ENCODE measurements around the gene CEP85. TPM values are rescaled to one million over a fixed set of nuclear protein-coding genes. Genes with fewer than 3 reads are reported as not detected.
A peak's percentile ranks its signal among the peaks of the same experiment; 100 is the strongest.
"Not testable (repeated sequence)": the region's sequence is repeated elsewhere in the genome, so short reads cannot be mapped to it uniquely, and the experiment has no call there.

The CEP85 gene
- total RNA-seq, 1 experiment from 2014 or later: 11.1 TPM

GRCh38 chr1:26306290-26307229 is 72.6 kb downstream of the CEP85 start, which contains the start of gene UBXN11:
Gene UBXN11 (minus strand): TSS chr1:26306636. CDS start chr1:26302883, 3,753 bp downstream.
- CTCF ChIA-PET: interaction anchor here (0.8 to 2.0 kb wide), 7 partner anchors 14 to 111 kb away, joined by 3 to 12 read pairs (median 5); partner anchors contain the start of gene CEP85
- POLR2A ChIA-PET: interaction anchor here (0.8 to 3.2 kb wide), 9 partner anchors 8 to 128 kb away, joined by 3 to 15 read pairs (median 4); partner anchors contain the start of gene SH3BGRL3
- Mint-ChIP-seq H3K9me3 (ENCODE audit: unreplicated experiment) (no peaks in the 10 kb centered on the region), H3K27me3 (ENCODE audit: insufficient read depth, unreplicated experiment) (no peaks in the 10 kb centered on the region), H3K4me1 (ENCODE audit: insufficient read depth, unreplicated experiment) (peaks cover 11% of the 10 kb centered on the region), H3K36me3 (ENCODE audit: insufficient read depth, unreplicated experiment) (peaks cover 6% of the 10 kb centered on the region), H3K4me3 (ENCODE audit: unreplicated experiment) (peak within 1 kb of the TSS; percentile 92), H3K27ac (ENCODE audit: low read depth, unreplicated experiment) (peak within 1 kb of the TSS; percentile 97)
- intact Hi-C loops (cut with micrococcal nuclease): loop anchor here (2.0 kb wide), 1 partner anchor 28 kb away; no protein-coding TSS in a partner anchor
- peak; percentile 98 for DNase-seq (ENCODE audit: unreplicated experiment)
- BruUV-seq (replicated peaks): no TSS peak
- TF ChIP-seq CTCF (IDR thresholded peaks at IDR 0.05; ENCODE audit: unreplicated experiment): no peak

- no TSS peak for BruUV-seq (replicated peaks)
- intact Hi-C loops (cut with micrococcal nuclease): loop anchor here (2.0 kb wide), 1 partner anchor 29 kb away; no protein-coding TSS in a partner anchor
- TF ChIP-seq CTCF (IDR thresholded peaks at IDR 0.05; ENCODE audit: unreplicated experiment): no peak
- Mint-ChIP-seq H3K27ac (ENCODE audit: low read depth, unreplicated experiment) (no peak overlapping the region), H3K4me1 (ENCODE audit: insufficient read depth, unreplicated experiment) (peaks cover 11% of the 10 kb centered on the region), H3K9me3 (ENCODE audit: unreplicated experiment) (no peaks in the 10 kb centered on the region), H3K27me3 (ENCODE audit: insufficient read depth, unreplicated experiment) (no peaks in the 10 kb centered on the region), H3K4me3 (ENCODE audit: unreplicated experiment) (no peak overlapping the region), H3K36me3 (ENCODE audit: insufficient read depth, unreplicated experiment) (peaks cover 6% of the 10 kb centered on the region)
- POLR2A ChIA-PET: interaction anchor here (0.8 to 3.2 kb wide), 7 partner anchors 8 to 72 kb away, joined by 3 to 15 read pairs (median 4); partner anchors contain the start of gene SH3BGRL3
- CTCF ChIA-PET: interaction anchor here (0.6 to 2.0 kb wide), 7 partner anchors 14 to 451 kb away, joined by 3 to 12 read pairs (median 6); no protein-coding TSS in a partner anchor
- DNase-seq (ENCODE audit: unreplicated experiment): no peak
Observed at GRCh38 chr1:26307363-26307781, 73.4 kb downstream of the CEP85 start.

GRCh38 chr1:26307966-26308899 is 74.2 kb downstream of the CEP85 start:
- POLR2A ChIA-PET: interaction anchor here (0.6 to 2.2 kb wide), 4 partner anchors 23 to 153 kb away, joined by 3 to 6 read pairs (median 4); no protein-coding TSS in a partner anchor
- CTCF ChIA-PET: interaction anchor here (0.6 to 2.0 kb wide), 9 partner anchors 13 to 450 kb away, joined by 3 to 12 read pairs (median 5); partner anchors contain the start of gene SH3BGRL3
- H3K4me1 Mint-ChIP-seq (ENCODE audit: insufficient read depth, unreplicated experiment): peaks cover 11% of the 10 kb centered on the region

GRCh38 chr1:26314501-26314900 is 80.5 kb downstream of the CEP85 start:
- H3K4me1 Mint-ChIP-seq (ENCODE audit: insufficient read depth, unreplicated experiment): no peaks in the 10 kb centered on the region

More at GRCh38 chr1:26307966-26308899, 74.2 kb downstream of the CEP85 start:
- not testable (repeated sequence) for DNase-seq (ENCODE audit: unreplicated experiment); H3K9me3 Mint-ChIP-seq (ENCODE audit: unreplicated experiment); BruUV-seq (replicated peaks); H3K4me3 Mint-ChIP-seq (ENCODE audit: unreplicated experiment); H3K27me3 Mint-ChIP-seq (ENCODE audit: insufficient read depth, unreplicated experiment); H3K36me3 Mint-ChIP-seq (ENCODE audit: insufficient read depth, unreplicated experiment); H3K27ac Mint-ChIP-seq (ENCODE audit: low read depth, unreplicated experiment)
- intact Hi-C loops (cut with micrococcal nuclease): loop anchor here (2.0 kb wide), 1 partner anchor 29 kb away; no protein-coding TSS in a partner anchor

More at GRCh38 chr1:26314501-26314900, 80.5 kb downstream of the CEP85 start:
- no peak overlapping the region for H3K27ac Mint-ChIP-seq (ENCODE audit: low read depth, unreplicated experiment)
- ChIA-PET POLR2A (interaction anchor here (1.0 kb wide), 1 partner anchor 7 kb away, joined by 4 read pairs; no protein-coding TSS in a partner anchor), CTCF (interaction anchor here (0.8 to 1.4 kb wide), 4 partner anchors 15 to 304 kb away, joined by 3 to 4 read pairs (median 4); partner anchors contain the start of gene CNKSR1)
- intact Hi-C loops (cut with micrococcal nuclease): no loop called here
- no peaks in the 10 kb centered on the region for H3K36me3 Mint-ChIP-seq (ENCODE audit: insufficient read depth, unreplicated experiment)
- no TSS peak for BruUV-seq (replicated peaks)
- no peak for DNase-seq (ENCODE audit: unreplicated experiment)
- no peak for TF ChIP-seq CTCF (IDR thresholded peaks at IDR 0.05; ENCODE audit: unreplicated experiment)
- H3K4me3 Mint-ChIP-seq (ENCODE audit: unreplicated experiment): no peak overlapping the region
- no peaks in the 10 kb centered on the region for H3K27me3 Mint-ChIP-seq (ENCODE audit: insufficient read depth, unreplicated experiment)
- no peaks in the 10 kb centered on the region for H3K9me3 Mint-ChIP-seq (ENCODE audit: unreplicated experiment)

All from MCF 10A (cell line).